PC-9 (cell line): ENCODE data around the gene TCEAL9. TPM values are rescaled to one million over a fixed set of nuclear protein-coding genes. Genes with fewer than 3 reads are reported as not detected.

ENCODE experiments used
- BruUV-seq: library from RNA; stranded (reverse); fragments of 400-500 nt; replicated peaks from 2 replicates; lab custom pipeline; 2021; lab: Mats Ljungman, UMichigan
- CTCF ChIA-PET: fragments of 300-600 bp; sonication (Branson Sonifier 250); formaldehyde crosslinking; loops from one replicate; lab custom pipeline; 2022; ENCODE audit warnings: antibody characterized with exemption; lab: Charles Lee
- POLR2A ChIA-PET: fragments of 300-600 bp; sonication (Branson Sonifier 250); formaldehyde crosslinking; loops from one replicate; lab custom pipeline; 2022; ENCODE audit warnings: antibody characterized with exemption; ENCODE audit not compliant: unreplicated experiment; lab: Charles Lee
- DNase-seq, 2 experiments: peaks; one replicate each; pipeline versions ENCODE4 v3.0.0 to v3.0.0-alpha.2; 2015 to 2022; ENCODE audit warnings: mixed read lengths in 1 of 2
- H2AFZ ChIP-seq: fragments of 200-600 bp; sonication (generic); 2 replicates; pipeline ENCODE4 v1.8.1; 2017; ENCODE audit warnings: antibody characterized with exemption
- H3F3A ChIP-seq: fragments of 200-600 bp; sonication (generic); 2 replicates; pipeline ENCODE4 v1.8.1; 2017; ENCODE audit warnings: antibody characterized with exemption, mild to moderate bottlenecking, low read depth; ENCODE audit not compliant: insufficient read depth
- H3K27ac ChIP-seq: fragments of 200-600 bp; sonication (generic); 2 replicates; pipeline ENCODE4 v1.6.1; 2016; ENCODE audit warnings: mixed run types
- H3K27me3 ChIP-seq: fragments of 200-600 bp; sonication (generic); 2 replicates; pipeline ENCODE4 v1.6.1; 2016; ENCODE audit warnings: low read depth, mixed run types; ENCODE audit not compliant: insufficient read depth
- H3K36me3 ChIP-seq: fragments of 200-600 bp; sonication (generic); 2 replicates; pipeline ENCODE4 v1.6.1; 2016; ENCODE audit warnings: low read depth, mixed run types
- H3K4me1 ChIP-seq: fragments of 200-600 bp; sonication (generic); replicated peaks from 2 replicates; pipeline ENCODE4 v1.6.1; 2016; ENCODE audit warnings: mixed run types; ENCODE audit not compliant: insufficient read depth
- H3K4me2 ChIP-seq: fragments of 200-600 bp; sonication (generic); 2 replicates; pipeline ENCODE4 v1.6.1; 2017; ENCODE audit warnings: mixed run types
- H3K4me3 ChIP-seq: fragments of 200-600 bp; sonication (generic); 2 replicates; pipeline ENCODE4 v1.6.1; 2016; ENCODE audit warnings: mixed run types
- H3K79me2 ChIP-seq: fragments of 200-600 bp; sonication (generic); 2 replicates; pipeline ENCODE4 v1.6.1; 2017; ENCODE audit warnings: low read depth, mixed run types
- H3K9me2 ChIP-seq: fragments of 200-600 bp; sonication (generic); 2 replicates; pipeline ENCODE4 v1.8.1; 2017; ENCODE audit warnings: mild to moderate bottlenecking; ENCODE audit not compliant: insufficient read depth
- H3K9me3 ChIP-seq: fragments of 200-600 bp; sonication (generic); 2 replicates; pipeline ENCODE4 v1.8.1; 2016; ENCODE audit warnings: low read depth; ENCODE audit not compliant: insufficient read depth
- H4K20me1 ChIP-seq: fragments of 200-600 bp; sonication (generic); 2 replicates; pipeline ENCODE4 v1.8.1; 2017; ENCODE audit not compliant: insufficient read depth
- CTCF ChIP-seq: fragments of 200-600 bp; sonication (generic); conservative IDR thresholded peaks from 2 replicates; pipeline ENCODE4 v1.6.1; 2017; ENCODE audit warnings: mixed run types, antibody characterized with exemption, mild to moderate bottlenecking, moderate library complexity
- EZH2 ChIP-seq: fragments of 200-600 bp; sonication (generic); IDR thresholded peaks from 2 replicates; pipeline ENCODE4 v1.8.0; 2017; ENCODE audit warnings: antibody characterized with exemption, low read depth
- intact Hi-C: fragments of 100-400 bp; cut with micrococcal nuclease; formaldehyde crosslinking; loops from one replicate; pipeline ENCODE4 v1.10.0; 2022; ENCODE audit not compliant: unreplicated experiment
- total RNA-seq: library from RNA; stranded (reverse); gene quantifications from 2 replicates; pipeline ENCODE4 v1.2.3, GENCODE V29; 2021

The TCEAL9 gene
- total RNA-seq, 1 experiment from 2014 or later: 57.1 TPM

DNA sequence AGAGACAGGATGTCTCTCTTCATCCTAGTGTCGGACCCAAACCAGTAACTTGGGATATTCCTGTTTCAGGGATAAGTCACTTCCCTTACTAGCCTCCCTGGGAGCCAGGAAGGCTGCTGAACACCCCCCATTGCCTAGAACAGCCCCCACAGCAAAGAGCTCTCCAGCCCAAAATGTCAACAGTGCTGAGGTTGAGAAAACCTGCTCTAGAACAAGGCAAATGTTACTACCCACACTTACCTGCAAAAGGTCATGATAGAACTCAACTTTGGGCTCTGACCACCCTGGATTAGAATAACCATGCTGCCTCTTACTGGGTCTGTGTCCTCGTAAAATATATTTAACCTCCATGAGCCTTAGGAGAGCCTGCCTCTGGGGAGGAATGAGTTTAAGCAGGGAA, 40.4 kb downstream of the TCEAL9 start:
- Histone ChIP-seq H4K20me1 (no peaks in the 10 kb centered on the region), H3K79me2 (no peaks in the 10 kb centered on the region), H3K9me3 (no peaks in the 10 kb centered on the region), H3F3A (no peaks in the 10 kb centered on the region), H2AFZ (no peak overlapping the region), H3K27me3 (no peaks in the 10 kb centered on the region), H3K27ac (no peak overlapping the region), H3K9me2 (no peaks in the 10 kb centered on the region), H3K4me3 (no peak overlapping the region), H3K4me1 (peaks cover 6% of the 10 kb centered on the region; the same call in 1 of the 2 replicates), H3K4me2 (no peak overlapping the region), H3K36me3 (no peaks in the 10 kb centered on the region)
- BruUV-seq: no TSS peak
- no peak for DNase-seq
- POLR2A ChIA-PET: interaction anchor here (0.5 kb wide), 1 partner anchor 22 kb away, joined by 3 read pairs; no protein-coding TSS in a partner anchor
- TF ChIP-seq CTCF (no peak), EZH2 (no peak)
- CTCF ChIA-PET: no interaction called here
- intact Hi-C loops: no loop called here

DNA sequence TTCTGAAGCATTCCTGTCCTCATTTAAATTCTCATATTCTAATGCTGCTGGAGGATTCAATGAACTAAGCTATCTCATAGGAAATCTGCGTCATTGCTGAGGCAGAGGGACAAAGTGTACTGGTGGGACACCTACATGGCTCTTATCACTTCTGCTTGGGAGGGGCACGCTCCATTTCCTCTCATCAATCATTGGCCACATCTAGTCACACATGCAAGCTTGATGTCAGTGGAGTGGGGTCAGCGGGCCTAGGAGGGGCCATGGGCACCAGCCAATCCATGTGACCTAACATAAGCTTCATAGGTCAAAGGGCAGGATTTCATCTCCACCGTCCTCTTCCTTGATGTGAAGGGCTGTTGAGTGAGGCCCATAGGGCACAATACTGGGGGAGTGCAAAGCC, 41.4 kb downstream of the TCEAL9 start:
- no peaks in the 10 kb centered on the region for H3K79me2 ChIP-seq
- no peaks in the 10 kb centered on the region for H3F3A ChIP-seq
- no TSS peak for BruUV-seq
- H3K4me2 ChIP-seq: no peak overlapping the region
- H3K9me2 ChIP-seq: no peaks in the 10 kb centered on the region
- H3K27ac ChIP-seq: no peak overlapping the region
- peaks cover 6% of the 10 kb centered on the region; the same call in 1 of the 2 replicates for H3K4me1 ChIP-seq
- no peak for DNase-seq
- H3K27me3 ChIP-seq: no peaks in the 10 kb centered on the region
- ChIA-PET POLR2A (no interaction called here), CTCF (no interaction called here)
- no peaks in the 10 kb centered on the region for H3K9me3 ChIP-seq
- no peak overlapping the region for H3K4me3 ChIP-seq
- no peaks in the 10 kb centered on the region for H3K36me3 ChIP-seq
- no peak overlapping the region for H2AFZ ChIP-seq
- H4K20me1 ChIP-seq: no peaks in the 10 kb centered on the region
- TF ChIP-seq CTCF (no peak), EZH2 (no peak)
- intact Hi-C loops: no loop called here

GRCh38 chrX:103398421-103398864, 42.1 kb downstream of the TCEAL9 start:
- Histone ChIP-seq H3K4me1 (peaks cover 6% of the 10 kb centered on the region; the same call in 1 of the 2 replicates), H3F3A (no peaks in the 10 kb centered on the region), H3K4me3 (no peak overlapping the region), H3K9me3 (no peaks in the 10 kb centered on the region), H3K4me2 (no peak overlapping the region), H3K9me2 (no peaks in the 10 kb centered on the region), H4K20me1 (no peaks in the 10 kb centered on the region), H3K79me2 (no peaks in the 10 kb centered on the region), H2AFZ (no peak overlapping the region), H3K27ac (no peak overlapping the region), H3K27me3 (no peaks in the 10 kb centered on the region), H3K36me3 (no peaks in the 10 kb centered on the region)
- ChIA-PET POLR2A (no interaction called here), CTCF (no interaction called here)
- TF ChIP-seq CTCF: no peak
- no peak for TF ChIP-seq EZH2
- no TSS peak for BruUV-seq
- DNase-seq: no peak
- intact Hi-C loops: no loop called here
